ENCODE data around the gene BIRC6. TPM values are rescaled to one million over a fixed set of nuclear protein-coding genes. Genes with fewer than 3 reads are reported as not detected.
"Not testable (repeated sequence)": the region's sequence is repeated elsewhere in the genome, so short reads cannot be mapped to it uniquely, and the experiment has no call there.

Gene BIRC6
- polyA plus RNA-seq, 2 of the 4 experiments (the other 2 are of a cell fraction) = 21.0 to 111 TPM

DNA sequence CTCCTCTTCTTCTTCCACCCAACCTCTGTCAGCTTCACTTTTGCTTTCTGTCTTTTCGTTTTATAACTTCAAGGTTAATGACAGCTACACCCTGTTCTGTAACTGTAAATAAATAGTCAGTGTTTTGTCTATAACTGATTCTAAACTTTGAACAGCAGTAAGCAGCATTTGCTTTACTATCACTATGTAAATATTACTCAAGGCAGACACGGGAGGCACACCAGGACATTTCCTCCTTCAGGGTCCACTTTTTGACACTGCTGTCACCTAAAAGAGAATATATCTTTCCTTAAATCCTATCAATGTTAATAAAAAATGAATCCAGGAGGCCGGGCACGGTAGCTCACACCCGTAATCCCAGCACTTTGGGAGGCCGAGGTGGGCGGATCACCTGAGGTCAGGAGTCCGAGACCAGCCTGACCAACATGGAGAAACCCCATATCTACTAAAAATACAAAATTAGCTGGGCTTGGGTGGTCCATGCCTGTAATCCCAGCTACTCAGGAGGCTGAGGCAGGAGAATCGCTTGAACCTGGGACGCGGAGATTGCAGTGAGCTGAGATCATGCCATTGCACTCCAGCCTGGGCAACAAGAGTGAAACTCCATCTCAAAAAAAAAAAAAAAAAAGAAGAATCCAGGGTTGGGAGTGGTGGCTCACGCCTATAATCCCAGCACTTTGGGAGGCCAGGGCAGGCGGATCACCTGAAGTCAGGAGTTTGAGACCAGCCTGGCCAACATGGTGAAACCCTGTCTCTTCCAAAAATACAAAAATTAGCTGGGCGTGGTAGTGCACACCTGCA is 27.4 kb upstream of the BIRC6 start:
- ATAC-seq (peak; percentile 64 to 70; a peak in 5 of 6 replicates), DNase-seq (ENCODE audit: low read depth in 1 of 2, low spot score in 1 of 2) (peak in 1 of 2 experiments; percentile 53)
- WGBS (ENCODE audit: missing lambda C conversion rate) = 50% methylated on average over 14 of the region's 14 CpGs
- POLR2A ChIA-PET = interaction anchor here (0.6 kb wide), 1 partner anchor 40 kb away, joined by 4 read pairs; no protein-coding TSS in a partner anchor
- not testable (repeated sequence) for FAIRE-seq, H3K9me3 ChIP-seq, H3K4me3 ChIP-seq
- peak overlapping the region; percentile 58 for H3K4me2 ChIP-seq
- peak overlapping the region; percentile 44 to 52; a peak in 4 of 6 replicates for H3K27ac ChIP-seq
- CTCF ChIA-PET = interaction anchor here (0.7 to 2.2 kb wide), 2 partner anchors 14 to 25 kb away, joined by 3 to 6 read pairs; no protein-coding TSS in a partner anchor
- H3K4me1 ChIP-seq = peaks cover 23% of the 10 kb centered on the region
- TF ChIP-seq CEBPB (IDR thresholded peaks at IDR 0.05) = peak in 1 of 2 experiments; percentile 37; a peak in 1 of 4 replicates

DNA sequence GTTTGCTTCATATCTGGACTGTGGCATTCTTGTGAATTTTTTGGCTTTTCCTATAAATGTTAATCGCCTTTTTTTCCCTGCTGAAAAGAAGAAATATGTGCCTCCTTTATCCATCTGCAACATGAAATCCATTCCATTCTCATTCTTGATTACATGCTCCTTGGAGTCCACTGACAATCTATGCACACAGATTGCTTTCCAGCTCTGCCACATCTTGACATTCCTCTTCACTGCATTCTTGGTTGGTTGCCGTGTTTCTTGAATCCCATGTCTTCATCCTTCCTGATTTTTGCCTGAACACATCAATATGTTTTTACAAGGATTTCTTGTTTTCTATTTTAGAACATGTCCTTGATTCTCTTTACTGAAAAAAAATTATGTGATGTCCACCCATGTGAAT is 26.7 kb upstream of the BIRC6 start:
- CTCF ChIA-PET = interaction anchor here (2.2 kb wide), 1 partner anchor 15 kb away, joined by 6 read pairs; no protein-coding TSS in a partner anchor
- FAIRE-seq (no peak), DNase-seq (ENCODE audit: low read depth in 1 of 2, low spot score in 1 of 2) (no peak), ATAC-seq (no peak)
- H3K4me1 ChIP-seq = peaks cover 23% of the 10 kb centered on the region
- no peaks in the 10 kb centered on the region for H3K9me3 ChIP-seq
- POLR2A ChIA-PET = no interaction called here
- no peak overlapping the region for H3K4me3 ChIP-seq
- TF ChIP-seq, protein P1, sequence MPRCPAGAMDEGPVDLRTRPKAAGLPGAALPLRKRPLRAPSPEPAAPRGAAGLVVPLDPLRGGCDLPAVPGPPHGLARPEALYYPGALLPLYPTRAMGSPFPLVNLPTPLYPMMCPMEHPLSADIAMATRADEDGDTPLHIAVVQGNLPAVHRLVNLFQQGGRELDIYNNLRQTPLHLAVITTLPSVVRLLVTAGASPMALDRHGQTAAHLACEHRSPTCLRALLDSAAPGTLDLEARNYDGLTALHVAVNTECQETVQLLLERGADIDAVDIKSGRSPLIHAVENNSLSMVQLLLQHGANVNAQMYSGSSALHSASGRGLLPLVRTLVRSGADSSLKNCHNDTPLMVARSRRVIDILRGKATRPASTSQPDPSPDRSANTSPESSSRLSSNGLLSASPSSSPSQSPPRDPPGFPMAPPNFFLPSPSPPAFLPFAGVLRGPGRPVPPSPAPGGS (IDR thresholded peaks at IDR 0.05) = no peak
- TF ChIP-seq BHLHE40 (IDR thresholded peaks at IDR 0.05; ENCODE audit: low read depth, low read length) (no peak), GATA3 (IDR thresholded peaks at IDR 0.05; ENCODE audit: borderline replicate concordance) (no peak), RCOR1 (IDR thresholded peaks at IDR 0.05; ENCODE audit: low read depth, low read length) (no peak), HOXB5 (CRISPR knock-in tag; IDR thresholded peaks at IDR 0.05) (no peak), MYC (IDR thresholded peaks at IDR 0.05; ENCODE audit: borderline replicate concordance, low read length) (no peak), FOSB (CRISPR knock-in tag; IDR thresholded peaks at IDR 0.05) (no peak), CHD4 (IDR thresholded peaks at IDR 0.05; ENCODE audit: borderline replicate concordance) (no peak)
- TF ChIP-seq, protein P2, sequence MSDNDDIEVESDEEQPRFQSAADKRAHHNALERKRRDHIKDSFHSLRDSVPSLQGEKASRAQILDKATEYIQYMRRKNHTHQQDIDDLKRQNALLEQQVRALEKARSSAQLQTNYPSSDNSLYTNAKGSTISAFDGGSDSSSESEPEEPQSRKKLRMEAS (IDR thresholded peaks at IDR 0.05) = no peak
- H3K4me2 ChIP-seq = peak overlapping the region; percentile 58
- 86% methylated on average over 2 of the region's 2 CpGs for WGBS (ENCODE audit: missing lambda C conversion rate)
- H3K27ac ChIP-seq = peak overlapping the region; percentile 44 to 47; a peak in 2 of 6 replicates

DNA sequence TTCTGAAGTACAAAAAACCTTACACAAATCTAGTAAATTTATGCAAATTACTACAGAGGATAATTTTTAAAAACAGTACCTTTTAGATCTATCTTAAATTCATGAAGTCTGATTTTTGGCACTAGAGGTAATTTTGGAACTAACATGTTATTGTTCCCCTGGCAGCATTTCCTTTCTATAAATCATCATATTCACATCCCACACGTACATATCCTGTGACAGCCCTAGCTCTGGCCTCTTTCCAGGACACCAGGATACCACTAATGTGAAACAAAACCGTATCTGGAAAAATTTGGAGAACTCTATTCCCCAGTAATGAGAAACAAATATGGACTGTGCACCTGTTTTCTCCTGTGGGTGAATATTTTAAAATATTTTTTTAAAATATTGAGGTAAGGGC is 14.0 kb upstream of the BIRC6 start:
- DNase-seq (ENCODE audit: low read depth in 1 of 2, low spot score in 1 of 2) = no peak
- CTCF ChIA-PET = no interaction called here
- no peak overlapping the region for H3K4me3 ChIP-seq
- TF ChIP-seq KDM1A (IDR thresholded peaks at IDR 0.05; ENCODE audit: low read depth) = no peak
- WGBS (ENCODE audit: missing lambda C conversion rate) = 57% methylated on average over 2 of the region's 2 CpGs
- ATAC-seq = no peak
- no peaks in the 10 kb centered on the region for H3K9me3 ChIP-seq
- H3K4me1 ChIP-seq = no peaks in the 10 kb centered on the region
- POLR2A ChIA-PET = no interaction called here
- no peak overlapping the region for H3K4me2 ChIP-seq
- H3K27ac ChIP-seq = no peak overlapping the region
- no peak for FAIRE-seq

DNA sequence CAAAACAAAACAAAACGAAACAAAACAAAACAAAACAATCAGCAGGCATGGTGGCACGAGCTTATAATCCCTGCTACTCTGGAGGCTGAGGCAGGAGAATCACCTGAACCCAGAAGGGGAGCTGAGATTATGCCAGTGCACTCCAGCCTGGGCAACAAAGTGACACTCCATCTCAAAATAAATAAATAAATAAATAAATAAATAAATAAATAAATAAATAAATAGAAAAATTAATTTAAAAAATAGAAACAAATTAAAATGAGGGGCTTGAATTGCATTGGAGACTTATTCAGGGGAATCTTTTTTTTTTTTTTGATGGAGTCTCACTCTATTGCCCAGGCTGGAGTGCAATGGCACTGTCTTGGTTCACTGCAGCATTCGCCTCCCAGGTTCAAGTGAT is 6.0 kb upstream of the BIRC6 start:
- H3K4me1 ChIP-seq; H3K4me2 ChIP-seq; H3K27ac ChIP-seq; ATAC-seq; FAIRE-seq; H3K9me3 ChIP-seq; H3K4me3 ChIP-seq; DNase-seq (ENCODE audit: low read depth in 1 of 2, low spot score in 1 of 2); POLR2A ChIA-PET: not testable (repeated sequence)
- TF ChIP-seq ZC3H11A (IDR thresholded peaks at IDR 0.05) = peak; percentile 74
- 80% methylated on average over 3 of the region's 3 CpGs for WGBS (ENCODE audit: missing lambda C conversion rate)
- CTCF ChIA-PET = interaction anchor here (1.4 kb wide), 1 partner anchor 13 kb away, joined by 3 read pairs; no protein-coding TSS in a partner anchor

DNA sequence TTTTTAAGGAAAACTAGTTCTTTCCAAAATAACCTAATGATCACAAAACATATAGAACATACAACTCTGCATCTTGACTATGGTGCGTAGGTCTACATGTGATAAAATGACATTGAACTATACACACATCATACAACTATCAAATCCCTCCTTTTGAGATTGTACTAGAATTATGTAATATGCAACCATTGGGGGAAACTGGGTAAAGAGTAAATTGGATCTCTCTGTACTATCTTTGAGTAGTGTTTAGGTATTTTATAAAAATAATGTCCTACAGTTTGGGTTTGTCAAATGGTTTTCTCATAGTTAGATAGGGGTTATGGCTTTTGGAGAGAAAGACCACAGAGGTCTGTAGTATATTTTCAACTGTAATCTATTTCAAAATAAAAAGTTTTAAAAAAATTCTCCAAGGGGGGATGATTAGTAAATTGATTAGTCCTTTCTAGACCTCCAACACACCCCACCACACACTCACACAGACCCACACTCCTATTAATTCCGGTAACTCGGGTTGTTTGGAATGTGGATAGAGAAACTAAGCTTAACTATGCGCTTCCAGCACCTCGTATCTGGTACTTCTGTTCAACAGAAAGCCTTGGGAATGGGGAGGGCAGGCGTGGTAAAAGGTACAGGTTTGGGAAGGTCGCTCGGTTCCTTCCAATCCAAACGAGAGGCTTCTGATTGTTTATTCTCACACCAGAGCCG is 695 bp upstream of the BIRC6 start:
- FAIRE-seq (no peak), ATAC-seq (no peak; a peak in 1 of 6 replicates), DNase-seq (ENCODE audit: low read depth in 1 of 2, low spot score in 1 of 2) (no peak)
- Histone ChIP-seq H3K27ac (peak overlapping the region; percentile 96), H3K4me3 (peak overlapping the region; percentile 97), H3K4me1 (peaks cover 33% of the 10 kb centered on the region), H3K4me2 (peak overlapping the region; percentile 83), H3K9me3 (no peaks in the 10 kb centered on the region)
- TF ChIP-seq, protein P3, sequence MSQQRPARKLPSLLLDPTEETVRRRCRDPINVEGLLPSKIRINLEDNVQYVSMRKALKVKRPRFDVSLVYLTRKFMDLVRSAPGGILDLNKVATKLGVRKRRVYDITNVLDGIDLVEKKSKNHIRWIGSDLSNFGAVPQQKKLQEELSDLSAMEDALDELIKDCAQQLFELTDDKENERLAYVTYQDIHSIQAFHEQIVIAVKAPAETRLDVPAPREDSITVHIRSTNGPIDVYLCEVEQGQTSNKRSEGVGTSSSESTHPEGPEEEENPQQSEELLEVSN (IDR thresholded peaks at IDR 0.05; ENCODE audit: borderline replicate concordance, low read depth) = no peak
- 0 out of 2 replicates have a peak, but pooled peaks have one; percentile 1 for TF ChIP-seq BHLHE40 (IDR thresholded peaks at IDR 0.05; ENCODE audit: low read depth, low read length)
- 9% methylated on average over 10 of the region's 10 CpGs for WGBS (ENCODE audit: missing lambda C conversion rate)
- ChIA-PET POLR2A (interaction anchor here (0.6 to 1.2 kb wide), 8 partner anchors 9 to 191 kb away, joined by 3 to 7 read pairs (median 3); partner anchors contain the start of genes SLC30A6 and YIPF4), CTCF (interaction anchor here (0.8 kb wide), 1 partner anchor 31 kb away, joined by 3 read pairs; no protein-coding TSS in a partner anchor)
